Progenitor cell of endocrine pancreas (in vitro differentiated cells): ENCODE data around the gene KRTAP10-10. TPM values are rescaled to one million over a fixed set of nuclear protein-coding genes. Genes with fewer than 3 reads are reported as not detected.
"Not testable (repeated sequence)": the region's sequence is repeated elsewhere in the genome, so short reads cannot be mapped to it uniquely, and the experiment has no call there.

ENCODE experiments used
- DNase-seq: peaks from one replicate; pipeline ENCODE4 v3.0.0; 2021; ENCODE audit warnings: low spot score; ENCODE audit not compliant: unreplicated experiment
- H3K27ac Mint-ChIP-seq: 2 replicates; pipeline ENCODE4 v1.8.0; 2021; ENCODE audit warnings: mild to moderate bottlenecking, moderate library complexity, mixed read lengths
- H3K27me3 Mint-ChIP-seq: 2 replicates; pipeline ENCODE4 v1.8.0; 2021; ENCODE audit warnings: mixed read lengths
- H3K36me3 Mint-ChIP-seq: 2 replicates; pipeline ENCODE4 v1.8.0; 2022; ENCODE audit warnings: mixed read lengths; ENCODE audit not compliant: insufficient read depth
- H3K4me1 Mint-ChIP-seq: 2 replicates; pipeline ENCODE4 v1.8.0; 2021; ENCODE audit warnings: low read depth, mixed read lengths
- H3K4me3 Mint-ChIP-seq: 2 replicates; pipeline ENCODE4 v1.8.0; 2021; ENCODE audit warnings: low read depth, mild to moderate bottlenecking, moderate library complexity, mixed read lengths
- H3K9me3 Mint-ChIP-seq: 2 replicates; pipeline ENCODE4 v1.8.0; 2021; ENCODE audit warnings: low read depth, mixed read lengths
- total RNA-seq: library from RNA; stranded (reverse); gene quantifications from 2 replicates; pipeline ENCODE4 v1.2.1, GENCODE V29; 2021
- TF ChIP-seq, protein P1 (sequence below): fragments of 200-600 bp; sonication (generic); IDR thresholded peaks from one replicate; pipeline ENCODE4 v1.5.0; 2021; ENCODE audit warnings: antibody characterized with exemption, mild to moderate bottlenecking; ENCODE audit not compliant: unreplicated experiment

The KRTAP10-10 gene
- total RNA-seq, 1 donor from 2014 or later = not detected

GRCh38 chr21:44643741-44644310, 6.7 kb downstream of the KRTAP10-10 start:
- DNase-seq = no peak
- H3K4me1 Mint-ChIP-seq = no peaks in the 10 kb centered on the region
- no peak overlapping the region for H3K27ac Mint-ChIP-seq
- H3K27me3 Mint-ChIP-seq = peaks cover 12% of the 10 kb centered on the region
- no peak overlapping the region for H3K4me3 Mint-ChIP-seq
- H3K36me3 Mint-ChIP-seq = peaks cover 3% of the 10 kb centered on the region
- TF ChIP-seq, protein P1, sequence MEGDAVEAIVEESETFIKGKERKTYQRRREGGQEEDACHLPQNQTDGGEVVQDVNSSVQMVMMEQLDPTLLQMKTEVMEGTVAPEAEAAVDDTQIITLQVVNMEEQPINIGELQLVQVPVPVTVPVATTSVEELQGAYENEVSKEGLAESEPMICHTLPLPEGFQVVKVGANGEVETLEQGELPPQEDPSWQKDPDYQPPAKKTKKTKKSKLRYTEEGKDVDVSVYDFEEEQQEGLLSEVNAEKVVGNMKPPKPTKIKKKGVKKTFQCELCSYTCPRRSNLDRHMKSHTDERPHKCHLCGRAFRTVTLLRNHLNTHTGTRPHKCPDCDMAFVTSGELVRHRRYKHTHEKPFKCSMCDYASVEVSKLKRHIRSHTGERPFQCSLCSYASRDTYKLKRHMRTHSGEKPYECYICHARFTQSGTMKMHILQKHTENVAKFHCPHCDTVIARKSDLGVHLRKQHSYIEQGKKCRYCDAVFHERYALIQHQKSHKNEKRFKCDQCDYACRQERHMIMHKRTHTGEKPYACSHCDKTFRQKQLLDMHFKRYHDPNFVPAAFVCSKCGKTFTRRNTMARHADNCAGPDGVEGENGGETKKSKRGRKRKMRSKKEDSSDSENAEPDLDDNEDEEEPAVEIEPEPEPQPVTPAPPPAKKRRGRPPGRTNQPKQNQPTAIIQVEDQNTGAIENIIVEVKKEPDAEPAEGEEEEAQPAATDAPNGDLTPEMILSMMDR = no peak
- H3K9me3 Mint-ChIP-seq = peaks cover 24% of the 10 kb centered on the region

DNA sequence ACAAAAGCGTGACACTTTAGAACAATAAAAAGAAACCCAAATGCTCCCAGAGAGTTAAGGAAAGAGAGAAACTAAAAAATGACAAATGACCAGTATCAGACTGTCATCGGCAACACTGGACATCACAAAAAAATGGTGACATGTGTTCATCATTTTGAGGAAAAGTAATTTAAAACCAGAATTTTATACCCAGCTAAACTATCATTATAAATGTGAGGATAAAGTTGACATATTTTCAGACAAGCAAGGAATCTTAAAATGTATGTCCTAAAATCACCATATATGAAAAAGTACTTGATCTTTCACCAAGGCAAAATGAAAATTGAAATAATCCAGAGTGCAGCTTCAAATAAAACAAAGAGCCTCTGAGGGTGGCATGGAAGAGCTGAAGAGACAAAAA, 7.7 kb downstream of the KRTAP10-10 start:
- peaks cover 24% of the 10 kb centered on the region for H3K9me3 Mint-ChIP-seq
- no peak overlapping the region for H3K27ac Mint-ChIP-seq
- TF ChIP-seq, protein P1 = no peak
- H3K27me3 Mint-ChIP-seq = peaks cover 12% of the 10 kb centered on the region
- no peaks in the 10 kb centered on the region for H3K4me1 Mint-ChIP-seq
- peaks cover 3% of the 10 kb centered on the region for H3K36me3 Mint-ChIP-seq
- no peak for DNase-seq
- no peak overlapping the region for H3K4me3 Mint-ChIP-seq

- DNase-seq, H3K4me3 Mint-ChIP-seq, H3K27me3 Mint-ChIP-seq, H3K4me1 Mint-ChIP-seq, H3K36me3 Mint-ChIP-seq: not testable (repeated sequence)
- H3K27ac Mint-ChIP-seq = peak within 1 kb of the TSS; percentile 7
- H3K9me3 Mint-ChIP-seq = peaks cover 20% of the 10 kb centered on the region
Observed at GRCh38 chr21:44646366-44647221, 9.4 kb downstream of the KRTAP10-10 start, which contains the start of gene KRTAP10-11. KRTAP10-11 (plus strand) TSS chr21:44646414; CDS start chr21:44646459, 45 bp downstream.

GRCh38 chr21:44647222-44647552, 10.0 kb downstream of the KRTAP10-10 start:
- DNase-seq = no peak
- no peak overlapping the region for H3K4me3 Mint-ChIP-seq
- H3K36me3 Mint-ChIP-seq = peaks cover 3% of the 10 kb centered on the region
- H3K27me3 Mint-ChIP-seq = peaks cover 6% of the 10 kb centered on the region
- TF ChIP-seq, protein P1 = no peak
- H3K27ac Mint-ChIP-seq = peak overlapping the region; percentile 7
- peaks cover 18% of the 10 kb centered on the region for H3K9me3 Mint-ChIP-seq
- H3K4me1 Mint-ChIP-seq = no peaks in the 10 kb centered on the region

DNA sequence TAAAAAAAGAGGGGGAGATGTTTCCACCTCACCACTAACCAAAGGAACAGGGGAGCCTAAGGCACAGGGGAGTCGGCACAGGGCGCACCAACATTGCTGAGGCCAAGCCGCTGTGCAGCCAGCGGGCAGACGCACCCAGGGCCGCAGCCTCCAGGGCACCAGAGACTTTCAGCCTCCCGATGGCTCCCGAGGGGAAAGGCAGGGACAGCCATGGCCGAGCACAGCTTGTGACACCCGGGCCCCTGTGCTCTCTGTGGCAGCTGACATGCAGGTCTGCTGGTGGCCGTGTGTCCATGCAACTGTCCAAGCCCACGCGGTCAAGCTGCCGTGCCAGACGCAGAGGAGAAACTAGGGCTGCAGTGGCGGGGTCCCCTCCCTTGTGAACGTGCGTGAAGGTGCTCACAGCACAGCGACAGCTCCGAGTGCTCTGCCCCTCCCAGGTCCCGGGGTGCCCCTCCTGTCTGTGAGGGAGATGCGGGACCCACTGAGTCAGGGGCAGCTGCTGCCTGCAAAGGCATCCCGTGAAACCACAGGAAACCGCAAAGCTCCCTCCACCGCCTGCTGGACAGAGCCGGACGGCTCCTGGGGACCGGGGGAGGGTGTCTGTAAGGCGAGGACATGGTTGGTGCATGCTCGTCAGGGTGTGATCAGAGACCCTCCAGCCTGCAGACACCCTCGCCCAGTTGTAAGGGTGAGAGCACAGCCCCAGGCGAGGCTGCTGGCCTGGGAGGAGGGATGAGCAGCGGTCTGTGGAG, 11.6 kb downstream of the KRTAP10-10 start:
- H3K36me3 Mint-ChIP-seq = peaks cover 3% of the 10 kb centered on the region
- H3K27me3 Mint-ChIP-seq = peaks cover 6% of the 10 kb centered on the region
- no peak for DNase-seq
- peaks cover 12% of the 10 kb centered on the region for H3K9me3 Mint-ChIP-seq
- no peak overlapping the region for H3K27ac Mint-ChIP-seq
- TF ChIP-seq, protein P1 = no peak
- H3K4me3 Mint-ChIP-seq = no peak overlapping the region
- no peaks in the 10 kb centered on the region for H3K4me1 Mint-ChIP-seq
